Kidney (tissue), 14 donors: Measurements from ENCODE around the gene ZBTB7C. TPM values are rescaled to one million over a fixed set of nuclear protein-coding genes. Genes with fewer than 3 reads are reported as not detected.

Experiments used
- DNase-seq, 5 donors: peaks; one replicate each; pipeline ENCODE4 v3.0.0-alpha.2; 2013 to 2020
- FAIRE-seq: peaks from 2 replicates; lab custom pipeline; 2012; peaks lifted over from hg19 to GRCh38; lab: Jason Lieb, UNC
- H3K27ac ChIP-seq, 2 donors: one replicate each; pipeline ENCODE4 v1.7.0; 2013; ENCODE audit warnings: low read depth in 2 of 2, low read length in 2 of 2, inconsistent platforms in 1 of 2
- H3K27me3 ChIP-seq: one replicate; pipeline ENCODE4 v1.7.1; 2013; ENCODE audit warnings: low read length, inconsistent platforms; ENCODE audit not compliant: control insufficient read depth, insufficient read depth
- H3K36me3 ChIP-seq, 3 donors: one replicate each; pipeline versions ENCODE4 v1.7.0 to v1.7.1; 2013; ENCODE audit warnings: low read length in 3 of 3, control low read depth in 1 of 3, inconsistent platforms in 1 of 3; ENCODE audit not compliant: insufficient read depth in 3 of 3, control insufficient read depth in 2 of 3
- H3K4me1 ChIP-seq, 3 donors: one replicate each; pipeline versions ENCODE4 v1.7.0 to v1.7.1; 2013; ENCODE audit warnings: low read length in 3 of 3, inconsistent platforms in 1 of 3, low read depth in 1 of 3; ENCODE audit not compliant: control insufficient read depth in 2 of 3, insufficient read depth in 2 of 3
- H3K4me3 ChIP-seq, 3 donors: one replicate each; pipeline versions ENCODE4 v1.7.0 to v1.8.1; 2013; ENCODE audit warnings: low read length in 3 of 3, control low read depth in 1 of 3, inconsistent platforms in 1 of 3
- H3K9ac ChIP-seq, 3 donors: one replicate each; pipeline versions ENCODE4 v1.7.0 to v1.7.1; 2013; ENCODE audit warnings: low read length in 3 of 3, control low read depth in 1 of 3, inconsistent platforms in 1 of 3
- H3K9me3 ChIP-seq, 3 donors: one replicate each; pipeline versions ENCODE4 v1.7.0 to v1.7.1; 2013; ENCODE audit warnings: low read length in 3 of 3, control low read depth in 1 of 3, inconsistent platforms in 1 of 3; ENCODE audit not compliant: control insufficient read depth in 2 of 3, insufficient read depth in 1 of 3
- CTCF ChIP-seq: IDR thresholded peaks from 3 replicates; pipeline ENCODE4 v1.5.1; 2012; ENCODE audit warnings: mild to moderate bottlenecking, moderate library complexity, borderline replicate concordance; ENCODE audit not compliant: insufficient read depth; ENCODE audit errors: extremely low read depth
- intact Hi-C: fragments of 100-400 bp; cut with DNase I; formaldehyde crosslinking; loops from one replicate; pipeline ENCODE4 v1.11.1; 2022
- polyA plus RNA-seq: library from polyadenylated mRNA; stranded (reverse); fragments of 350-450 nt; fragmentation: Illumina TruSeq; extraction: RNeasy Lipid Tissue Mini Kit (QIAGEN cat#74804); gene quantifications from one replicate; pipeline ENCODE4 v1.2.3, GENCODE V29; 2014; ENCODE audit warnings: low read depth, low replicate concordance; ENCODE audit not compliant: insufficient read depth
- total RNA-seq: library from RNA; stranded (reverse); fragmentation: NEBNext Ultra II Directional; extraction: Animal tissue kit (Norgen Biotek cat#: 25700); gene quantifications from one replicate; pipeline ENCODE4 v1.2.1, GENCODE V29; 2021
- donor health status: control.
- donor health status: control.
- donor health status: control.
- donor health status: control.
- donor health status: control.
- donor health status: DM: yes; HTN: yes; CAD: no.
- donor health status: Normal renal cell carcinoma (clear cell type).

ZBTB7C gene
- total and polyA plus RNA-seq, 2 donors from 2014 or later, result 1.8 to 13.8 TPM

DNA sequence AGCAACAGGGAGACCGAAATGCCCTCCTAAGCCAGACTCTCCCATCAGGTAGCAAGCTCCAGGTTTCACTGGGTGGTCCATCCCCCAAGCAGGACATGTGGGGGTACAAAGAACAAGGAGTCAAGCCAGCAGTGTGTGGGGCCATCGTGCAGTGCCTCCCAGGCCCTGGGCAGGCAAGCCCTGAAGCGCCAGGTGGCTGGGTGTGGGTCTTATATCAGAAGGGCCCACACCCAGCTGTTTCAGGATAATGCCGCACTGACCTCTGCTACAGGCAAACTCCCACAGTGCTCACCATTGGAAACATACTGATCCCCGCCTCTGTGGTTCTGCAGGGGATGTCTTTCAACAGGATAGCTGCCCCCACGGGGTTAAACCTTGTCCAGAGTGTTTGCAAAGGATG lies 304.5 kb downstream of the ZBTB7C start:
- Histone ChIP-seq H3K9me3 (no peaks in the 10 kb centered on the region), H3K36me3 (no peaks in the 10 kb centered on the region), H3K4me1 (peaks cover 0 to 7% (median 0%) of the 10 kb centered on the region in 3 donors), H3K27ac (no peak overlapping the region), H3K27me3 (no peaks in the 10 kb centered on the region), H3K9ac (no peak overlapping the region), H3K4me3 (no peak overlapping the region)
- intact Hi-C loops, result no loop called here
- peak in 1 of 5 donors; percentile 45 for DNase-seq
- FAIRE-seq, result no peak
- no peak for TF ChIP-seq CTCF

DNA sequence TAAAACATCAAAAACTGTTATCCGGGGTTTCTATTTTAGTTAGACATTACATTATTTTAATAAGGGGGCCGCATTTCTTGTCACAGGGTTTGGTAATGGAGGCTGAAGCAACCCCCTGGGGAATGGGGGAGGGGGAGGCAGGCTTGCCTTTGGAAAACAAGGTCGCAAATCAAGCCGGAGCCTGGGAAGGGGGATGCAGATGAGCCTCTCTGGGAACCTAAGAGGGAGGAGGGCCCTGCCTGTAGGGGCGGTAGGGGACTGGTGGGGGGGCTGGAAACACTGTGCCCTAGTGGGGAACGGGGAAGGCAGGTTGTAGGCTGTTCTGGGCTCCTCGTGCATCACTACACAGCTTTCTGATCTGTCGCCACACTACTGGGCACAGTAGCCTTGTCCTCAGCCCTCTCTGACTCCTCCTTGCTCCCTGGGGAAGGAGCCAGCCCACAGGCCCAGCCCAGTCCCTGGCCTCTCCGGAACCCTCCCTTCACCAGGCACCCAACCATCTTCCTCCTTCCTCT lies 308.5 kb downstream of the ZBTB7C start:
- no peaks in the 10 kb centered on the region for H3K27me3 ChIP-seq
- H3K4me3 ChIP-seq, result no peak overlapping the region
- FAIRE-seq (no peak), DNase-seq (peak; percentile 61 to 93 (median 88))
- no peak overlapping the region for H3K9ac ChIP-seq
- no peak overlapping the region for H3K27ac ChIP-seq
- no peaks in the 10 kb centered on the region for H3K9me3 ChIP-seq
- intact Hi-C loops, result no loop called here
- H3K36me3 ChIP-seq, result no peaks in the 10 kb centered on the region
- TF ChIP-seq CTCF, result no peak
- H3K4me1 ChIP-seq, result peaks cover 0 to 7% (median 0%) of the 10 kb centered on the region in 3 donors

- no peak for TF ChIP-seq CTCF
- H3K27me3 ChIP-seq, result no peaks in the 10 kb centered on the region
- H3K36me3 ChIP-seq, result no peaks in the 10 kb centered on the region
- H3K9ac ChIP-seq, result no peak overlapping the region
- intact Hi-C loops, result no loop called here
- H3K4me3 ChIP-seq, result no peak overlapping the region
- no peak overlapping the region for H3K27ac ChIP-seq
- FAIRE-seq, result no peak
- DNase-seq, result peak in 3 of 5 donors; percentile 65 to 88 (median 82)
- H3K4me1 ChIP-seq, result peaks cover 0 to 7% (median 0%) of the 10 kb centered on the region in 3 donors
- no peaks in the 10 kb centered on the region for H3K9me3 ChIP-seq
Observed at GRCh38 chr18:48100165-48100575, 309.0 kb downstream of the ZBTB7C start.
